HFFc6 (cell line): ENCODE results near the gene HSPA12B. TPM values are rescaled to one million over a fixed set of nuclear protein-coding genes. Genes with fewer than 3 reads are reported as not detected.

Source experiments
- DNase-seq: peaks from one replicate; pipeline ENCODE4 v3.0.0-alpha.2; 2018
- H3K27ac Mint-ChIP-seq: 2 replicates; pipeline ENCODE4 v1.8.0; 2020; ENCODE audit warnings: mild to moderate bottlenecking, mixed read lengths
- H3K27me3 Mint-ChIP-seq: 2 replicates; pipeline ENCODE4 v1.8.0; 2021; ENCODE audit warnings: mild to moderate bottlenecking, moderate library complexity, mixed read lengths; ENCODE audit not compliant: insufficient read depth
- H3K36me3 Mint-ChIP-seq: 2 replicates; pipeline ENCODE4 v1.8.0; 2021; ENCODE audit warnings: low read depth, mixed read lengths
- H3K4me1 Mint-ChIP-seq: 2 replicates; pipeline ENCODE4 v1.8.0; 2020; ENCODE audit warnings: low read depth, mixed read lengths
- H3K4me3 Mint-ChIP-seq: 2 replicates; pipeline ENCODE4 v1.8.0; 2020; ENCODE audit warnings: mild to moderate bottlenecking, moderate library complexity, mixed read lengths
- H3K9me3 Mint-ChIP-seq: 2 replicates; pipeline ENCODE4 v1.8.0; 2020; ENCODE audit warnings: mild to moderate bottlenecking, mixed read lengths
- CTCF ChIP-seq: fragments of 200-600 bp; sonication (generic); IDR thresholded peaks from 2 replicates; pipeline ENCODE4 v1.5.0; 2021; ENCODE audit warnings: antibody characterized with exemption, mild to moderate bottlenecking
- total RNA-seq, 6 experiments: library from RNA; stranded (reverse); fragmentation: NEBNext Ultra II Directional; extraction: Animal tissue kit (Norgen Biotek cat#: 25700); gene quantifications; 2 replicates in 1 of 6; 3 replicates in 5 of 6; pipeline ENCODE4 v1.2.3, GENCODE V29; 2021

Gene HSPA12B
- total RNA-seq, 6 experiments from 2014 or later, result not detected

GRCh38 chr20:3749087-3749688, 16.7 kb downstream of the HSPA12B start:
- Mint-ChIP-seq H3K27ac (no peak overlapping the region), H3K9me3 (no peaks in the 10 kb centered on the region), H3K27me3 (peaks cover 6% of the 10 kb centered on the region), H3K36me3 (peaks cover 10% of the 10 kb centered on the region), H3K4me3 (no peak overlapping the region), H3K4me1 (no peaks in the 10 kb centered on the region)
- TF ChIP-seq CTCF, result no peak
- DNase-seq, result no peak

GRCh38 chr20:3749689-3750531, 17.4 kb downstream of the HSPA12B start:
- Mint-ChIP-seq H3K36me3 (peaks cover 10% of the 10 kb centered on the region), H3K4me3 (no peak overlapping the region), H3K9me3 (no peaks in the 10 kb centered on the region), H3K4me1 (no peaks in the 10 kb centered on the region), H3K27ac (no peak overlapping the region), H3K27me3 (peaks cover 6% of the 10 kb centered on the region)
- TF ChIP-seq CTCF, result peak; percentile 78
- no peak for DNase-seq

DNA sequence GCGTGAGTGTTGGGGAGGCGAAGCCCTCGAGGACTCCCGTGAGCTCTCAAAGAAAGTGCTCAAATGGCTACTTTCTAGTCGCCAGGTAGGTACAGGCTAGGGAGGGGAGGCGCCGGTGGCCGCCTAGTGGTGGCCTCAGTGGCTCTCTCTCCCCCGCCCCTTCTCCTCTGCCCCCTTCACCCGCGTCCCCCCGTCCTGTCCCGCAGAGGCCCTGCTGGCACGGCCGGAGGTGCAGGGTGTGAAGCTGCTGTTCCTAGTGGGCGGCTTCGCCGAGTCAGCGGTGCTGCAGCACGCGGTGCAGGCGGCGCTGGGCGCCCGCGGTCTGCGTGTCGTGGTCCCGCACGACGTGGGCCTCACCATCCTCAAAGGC, 18.8 kb downstream of the HSPA12B start:
- DNase-seq, result no peak
- no peaks in the 10 kb centered on the region for H3K9me3 Mint-ChIP-seq
- H3K4me1 Mint-ChIP-seq, result no peaks in the 10 kb centered on the region
- H3K36me3 Mint-ChIP-seq, result peaks cover 10% of the 10 kb centered on the region
- no peak for TF ChIP-seq CTCF
- H3K4me3 Mint-ChIP-seq, result no peak overlapping the region
- peaks cover 2% of the 10 kb centered on the region; the same call in 1 of the 2 replicates for H3K27me3 Mint-ChIP-seq
- no peak overlapping the region for H3K27ac Mint-ChIP-seq

DNA sequence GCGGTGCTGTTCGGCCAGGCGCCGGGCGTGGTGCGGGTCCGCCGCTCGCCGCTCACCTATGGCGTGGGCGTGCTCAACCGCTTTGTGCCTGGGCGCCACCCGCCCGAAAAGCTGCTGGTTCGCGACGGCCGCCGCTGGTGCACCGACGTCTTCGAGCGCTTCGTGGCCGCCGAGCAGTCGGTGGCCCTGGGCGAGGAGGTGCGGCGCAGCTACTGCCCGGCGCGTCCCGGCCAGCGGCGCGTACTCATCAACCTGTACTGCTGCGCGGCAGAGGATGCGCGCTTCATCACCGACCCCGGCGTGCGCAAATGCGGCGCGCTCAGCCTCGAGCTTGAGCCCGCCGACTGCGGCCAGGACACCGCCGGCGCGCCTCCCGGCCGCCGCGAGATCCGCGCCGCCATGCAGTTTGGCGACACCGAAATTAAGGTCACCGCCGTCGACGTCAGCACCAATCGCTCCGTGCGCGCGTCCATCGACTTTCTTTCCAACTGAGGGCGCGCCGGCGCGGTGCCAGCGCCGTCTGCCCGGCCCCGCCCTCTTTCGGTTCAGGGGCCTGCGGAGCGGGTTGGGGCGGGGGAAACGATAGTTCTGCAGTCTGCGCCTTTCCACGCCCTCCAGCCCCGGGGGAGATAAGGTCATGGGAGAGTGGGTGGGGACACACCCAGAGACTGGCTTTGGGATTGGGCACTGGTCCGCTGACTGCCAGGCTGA, 19.3 kb downstream of the HSPA12B start:
- TF ChIP-seq CTCF, result no peak
- DNase-seq, result no peak
- Mint-ChIP-seq H3K4me3 (no peak overlapping the region), H3K4me1 (no peaks in the 10 kb centered on the region), H3K36me3 (peaks cover 10% of the 10 kb centered on the region), H3K9me3 (no peaks in the 10 kb centered on the region), H3K27ac (no peak overlapping the region), H3K27me3 (peaks cover 2% of the 10 kb centered on the region; the same call in 1 of the 2 replicates)

DNA sequence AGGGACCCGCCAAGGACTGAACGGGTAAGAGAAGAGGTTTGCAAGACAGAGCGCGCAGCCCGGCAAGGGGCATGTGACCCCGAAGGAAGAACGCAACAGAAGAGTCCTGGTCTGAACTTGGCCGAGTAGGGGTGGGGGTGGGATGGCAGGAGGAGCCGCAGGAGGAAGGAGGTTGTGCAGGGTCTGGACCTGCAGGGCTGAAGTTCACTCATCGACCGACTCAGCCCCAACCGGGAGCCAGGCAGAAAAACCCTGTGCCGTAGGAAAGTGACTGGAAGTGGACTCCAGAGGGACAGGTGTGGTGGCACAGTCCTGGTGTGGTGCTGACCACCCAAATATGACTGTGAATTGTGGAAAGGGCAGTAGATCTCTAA, 19.9 kb downstream of the HSPA12B start:
- H3K36me3 Mint-ChIP-seq, result peaks cover 10% of the 10 kb centered on the region
- H3K4me3 Mint-ChIP-seq, result no peak overlapping the region
- no peaks in the 10 kb centered on the region for H3K4me1 Mint-ChIP-seq
- no peak for TF ChIP-seq CTCF
- no peak overlapping the region for H3K27ac Mint-ChIP-seq
- peaks cover under 1% of the 10 kb centered on the region; the same call in 1 of the 2 replicates for H3K27me3 Mint-ChIP-seq
- DNase-seq, result no peak
- no peaks in the 10 kb centered on the region for H3K9me3 Mint-ChIP-seq
